ENCODE data around the gene OR1G1.
A peak's percentile ranks its signal among the peaks of the same experiment; 100 is the strongest.
"Not testable (repeated sequence)": the region's sequence is repeated elsewhere in the genome, so short reads cannot be mapped to it uniquely, and the experiment has no call there.

Gene OR1G1

DNA sequence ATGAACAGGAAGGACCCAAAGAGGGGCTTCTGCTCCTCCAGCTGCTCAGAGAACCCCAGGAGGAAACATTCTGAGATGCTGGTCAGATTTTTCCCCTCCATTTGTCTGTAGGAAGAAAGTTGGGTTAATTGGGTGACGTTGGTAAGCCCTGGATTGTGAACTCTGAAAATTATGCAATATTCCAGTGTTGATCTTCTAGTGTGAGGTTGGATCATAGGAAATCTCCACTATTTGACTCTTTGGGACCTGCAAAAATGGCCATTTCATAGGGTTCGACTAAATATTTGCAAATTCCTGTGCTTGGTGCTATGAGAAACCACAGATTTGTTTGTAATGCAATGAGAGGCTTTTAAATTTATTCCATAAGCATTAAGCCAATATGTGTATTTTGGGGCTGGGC lies at the start of gene OR1G1:
Gene OR1G1 (minus strand): TSS at position 101 of the 400 bp plus-strand sequence. CDS start 0 bp downstream, at position 101.
- no peak for DNase-seq

DNA sequence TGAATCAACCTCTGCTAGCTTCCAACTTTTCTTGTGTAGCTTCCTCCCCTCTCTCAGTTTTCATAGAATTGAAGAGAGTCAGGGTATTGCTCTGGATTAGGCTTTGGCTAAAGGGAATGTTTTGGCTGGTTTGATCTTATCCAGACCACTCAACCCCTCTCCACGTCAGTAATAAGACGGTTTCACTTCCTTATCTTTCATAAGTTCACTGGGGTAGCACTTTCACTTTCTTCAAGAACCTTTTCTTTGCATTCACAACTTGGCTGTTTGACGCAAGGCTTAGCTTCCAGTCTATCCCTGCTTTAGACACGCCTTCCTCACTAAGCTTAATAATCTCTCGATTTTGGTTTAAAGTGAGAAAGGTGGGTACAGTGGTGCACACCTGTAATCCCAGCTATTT lies 40.2 kb upstream of the OR1G1 start:
- DNase-seq = peak; percentile 0

DNA sequence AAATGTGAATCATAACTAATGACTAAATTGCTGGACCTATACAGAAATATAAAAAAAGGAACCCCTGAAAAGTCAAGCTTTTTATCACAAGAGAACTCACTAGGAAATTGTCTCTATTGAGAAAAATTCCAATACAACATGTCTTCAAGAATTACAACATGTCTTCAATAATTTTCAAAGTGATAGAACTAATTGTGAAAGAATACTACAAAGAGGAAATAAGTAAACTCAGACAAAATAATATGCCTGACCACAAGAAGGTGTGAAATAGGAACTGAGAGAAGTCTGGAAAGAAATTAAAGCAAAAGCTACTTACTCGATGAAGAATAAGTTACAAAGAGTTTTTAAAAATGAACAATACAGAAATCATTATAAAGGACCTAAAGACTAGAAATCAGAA lies 29.9 kb upstream of the OR1G1 start:
- no peak for DNase-seq

DNA sequence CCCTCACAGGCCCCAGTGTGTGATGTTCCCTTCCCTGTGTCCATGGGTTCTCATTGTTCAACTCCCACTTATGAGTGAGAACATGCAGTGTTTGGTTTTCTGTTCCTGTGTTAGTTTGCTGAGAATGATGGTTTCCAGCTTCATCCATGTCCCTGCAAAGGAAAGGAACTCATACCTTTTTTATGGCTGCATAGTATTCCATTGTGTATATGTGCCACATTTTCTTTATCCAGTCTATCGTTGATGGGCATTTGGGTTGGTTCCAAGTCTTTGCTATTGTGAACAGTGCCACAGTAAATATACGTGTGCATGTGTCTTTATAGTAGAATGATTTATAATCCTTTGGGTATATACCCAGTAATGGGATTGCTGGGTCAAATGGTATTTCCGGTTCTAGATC lies 10.1 kb upstream of the OR1G1 start:
- DNase-seq = not testable (repeated sequence)

DNA sequence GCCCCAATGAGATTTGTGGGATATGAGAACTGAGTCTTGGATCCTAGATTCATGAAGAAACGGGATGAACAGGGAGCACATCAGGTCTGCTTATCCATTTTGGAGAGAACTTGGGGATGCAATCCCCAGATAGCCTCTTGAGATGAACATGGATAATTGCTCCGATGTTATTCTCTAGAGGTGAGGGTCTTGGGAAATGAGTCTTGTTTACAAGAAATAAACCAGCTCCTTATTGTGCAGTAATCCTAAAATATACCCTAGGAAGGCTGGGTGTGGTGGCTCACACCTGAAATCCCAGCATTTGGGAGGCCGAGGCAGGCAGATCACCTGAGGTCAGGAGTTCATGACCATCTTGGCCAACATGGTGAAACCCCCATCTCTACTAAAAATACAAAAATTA lies 23.0 kb downstream of the OR1G1 start, which contains the start of gene OR1D2:
Gene OR1D2 (minus strand): TSS at position 101 of the 400 bp plus-strand sequence. CDS start 11,426 bp downstream, outside the sequence.
- no peak for DNase-seq
